WTC11 (cell line): ENCODE data around the gene SHROOM1. TPM values are rescaled to one million over a fixed set of nuclear protein-coding genes. Genes with fewer than 3 reads are reported as not detected.

Source experiments
- ATAC-seq: fragments of 200-7000 bp; cut with Tn5 transposase; 2 replicates; pipeline ENCODE4 v1.10.0; 2021; ENCODE audit warnings: mild to moderate bottlenecking, moderate library complexity
- CTCF ChIA-PET: fragments of 300-600 bp; sonication (Branson Sonifier 250); formaldehyde crosslinking; loops from one replicate; lab custom pipeline; 2021; ENCODE audit warnings: antibody characterized with exemption; lab: Charles Lee
- POLR2A ChIA-PET: fragments of 350-600 bp; sonication (Branson Sonifier 250); formaldehyde crosslinking; loops from one replicate; lab custom pipeline; 2021; ENCODE audit warnings: antibody characterized with exemption; lab: Charles Lee
- DNase-seq: peaks from one replicate; pipeline ENCODE4 v3.0.0; 2021; ENCODE audit warnings: low spot score
- H3K27ac Mint-ChIP-seq: 2 replicates; pipeline ENCODE4 v1.8.0; 2021; ENCODE audit warnings: mixed read lengths
- H3K27me3 Mint-ChIP-seq: 2 replicates; pipeline ENCODE4 v1.8.0; 2021; ENCODE audit warnings: low read depth, mild to moderate bottlenecking, moderate library complexity, mixed read lengths
- H3K36me3 Mint-ChIP-seq: 2 replicates; pipeline ENCODE4 v1.8.0; 2021; ENCODE audit warnings: mixed read lengths
- H3K4me1 Mint-ChIP-seq: 2 replicates; pipeline ENCODE4 v1.8.0; 2022; ENCODE audit warnings: mixed read lengths
- H3K4me3 Mint-ChIP-seq: 2 replicates; pipeline ENCODE4 v1.8.0; 2021; ENCODE audit warnings: mild to moderate bottlenecking, moderate library complexity, mixed read lengths
- H3K9me3 Mint-ChIP-seq: 2 replicates; pipeline ENCODE4 v1.8.0; 2021; ENCODE audit warnings: mixed read lengths
- CREB1 ChIP-seq: sonication (generic); formaldehyde crosslinking; IDR thresholded peaks from 2 replicates; pipeline ENCODE4 v1.8.0; 2023; ENCODE audit warnings: mild to moderate bottlenecking, missing genetic modification reagents
- CREM ChIP-seq: sonication (generic); formaldehyde crosslinking; IDR thresholded peaks from 2 replicates; pipeline ENCODE4 v1.8.1; 2022; ENCODE audit warnings: mild to moderate bottlenecking, missing genetic modification reagents, moderate library complexity
- ELF4 ChIP-seq: sonication (generic); formaldehyde crosslinking; IDR thresholded peaks from 2 replicates; pipeline ENCODE4 v1.8.1; 2022; ENCODE audit warnings: low read depth, mild to moderate bottlenecking, moderate library complexity, missing genetic modification reagents
- GRHL2 ChIP-seq: fragments of 250-450 bp; sonication (Bioruptor Pico); IDR thresholded peaks from 2 replicates; pipeline ENCODE4 v1.8.0; 2022; ENCODE audit warnings: mild to moderate bottlenecking, moderate library complexity; ENCODE audit not compliant: insufficient replicate concordance, severe bottlenecking
- IRF2 ChIP-seq: sonication (generic); formaldehyde crosslinking; IDR thresholded peaks from 2 replicates; pipeline ENCODE4 v1.8.0; 2022; ENCODE audit warnings: low read depth, missing genetic modification reagents, borderline replicate concordance
- JAZF1 ChIP-seq: fragments of 250-450 bp; sonication (Bioruptor Pico); IDR thresholded peaks from 2 replicates; pipeline ENCODE4 v1.9.0; 2021; ENCODE audit warnings: moderate library complexity, mild to moderate bottlenecking, inconsistent platforms
- JUN ChIP-seq: sonication (generic); formaldehyde crosslinking; IDR thresholded peaks from 2 replicates; pipeline ENCODE4 v1.8.0; 2023; ENCODE audit warnings: mild to moderate bottlenecking, missing genetic modification reagents
- MXD4 ChIP-seq: fragments of 250-450 bp; sonication (Bioruptor Pico); IDR thresholded peaks from 2 replicates; pipeline ENCODE4 v1.8.0; 2021; ENCODE audit warnings: mild to moderate bottlenecking, moderate library complexity, borderline replicate concordance
- NFATC4 ChIP-seq: fragments of 250-450 bp; sonication (Bioruptor Pico); IDR thresholded peaks from 2 replicates; pipeline ENCODE4 v1.9.0; 2021; ENCODE audit warnings: mild to moderate bottlenecking
- NFE2L1 ChIP-seq: sonication (generic); formaldehyde crosslinking; IDR thresholded peaks from 2 replicates; pipeline ENCODE4 v1.8.1; 2023; ENCODE audit warnings: missing genetic modification reagents
- NR1H2 ChIP-seq: sonication (generic); formaldehyde crosslinking; IDR thresholded peaks from 2 replicates; pipeline ENCODE4 v1.9.0; 2021; ENCODE audit warnings: mild to moderate bottlenecking, moderate library complexity, missing genetic modification reagents
- RELA ChIP-seq: sonication (generic); formaldehyde crosslinking; IDR thresholded peaks from 2 replicates; pipeline ENCODE4 v1.8.1; 2022; ENCODE audit warnings: missing genetic modification reagents, mild to moderate bottlenecking, borderline replicate concordance
- SMAD4 ChIP-seq: sonication (generic); formaldehyde crosslinking; IDR thresholded peaks from 2 replicates; pipeline ENCODE4 v1.8.0; 2022; ENCODE audit warnings: mild to moderate bottlenecking, missing genetic modification reagents
- TEAD4 ChIP-seq: sonication (generic); formaldehyde crosslinking; IDR thresholded peaks from 2 replicates; pipeline ENCODE4 v1.8.0; 2022; ENCODE audit warnings: mild to moderate bottlenecking, missing genetic modification reagents
- TP53 ChIP-seq: sonication (generic); formaldehyde crosslinking; IDR thresholded peaks from 2 replicates; pipeline ENCODE4 v1.8.1; 2023; ENCODE audit warnings: mild to moderate bottlenecking, missing genetic modification reagents
- ZNF138 ChIP-seq: sonication (generic); formaldehyde crosslinking; conservative IDR thresholded peaks from 2 replicates; pipeline ENCODE4 v1.8.1; 2022; ENCODE audit warnings: mild to moderate bottlenecking, moderate library complexity, missing genetic modification reagents
- ZNF263 ChIP-seq: sonication (generic); formaldehyde crosslinking; IDR thresholded peaks from 2 replicates; pipeline ENCODE4 v1.8.1; 2022; ENCODE audit warnings: low read depth, mild to moderate bottlenecking, moderate library complexity, missing genetic modification reagents
- ZNF317 ChIP-seq: sonication (generic); formaldehyde crosslinking; IDR thresholded peaks from 2 replicates; pipeline ENCODE4 v1.8.1; 2023; ENCODE audit warnings: low read depth, mild to moderate bottlenecking, moderate library complexity, missing genetic modification reagents, borderline replicate concordance
- ZNF423 ChIP-seq: fragments of 250-450 bp; sonication (Bioruptor Pico); IDR thresholded peaks from 2 replicates; pipeline ENCODE4 v2.1.2; 2022; ENCODE audit warnings: mild to moderate bottlenecking, moderate library complexity
- total RNA-seq: library from RNA; stranded (reverse); gene quantifications from 3 replicates; pipeline ENCODE4 v1.2.3, GENCODE V29; 2021
- TF ChIP-seq, protein P1 (sequence below): sonication (generic); formaldehyde crosslinking; IDR thresholded peaks from 2 replicates; pipeline ENCODE4 v1.8.1; 2023; ENCODE audit warnings: mild to moderate bottlenecking, missing genetic modification reagents
- TF ChIP-seq, protein P2 (sequence below): sonication (generic); formaldehyde crosslinking; IDR thresholded peaks from 2 replicates; pipeline ENCODE4 v1.8.0; 2022; ENCODE audit warnings: mild to moderate bottlenecking, missing genetic modification reagents
- TF ChIP-seq, protein P3 (sequence below): fragments of 250-450 bp; sonication (Bioruptor Pico); IDR thresholded peaks from 2 replicates; pipeline ENCODE4 v1.8.0; 2021; ENCODE audit warnings: mild to moderate bottlenecking
- TF ChIP-seq, protein P4 (sequence below): sonication (generic); formaldehyde crosslinking; IDR thresholded peaks from 2 replicates; pipeline ENCODE4 v1.8.0; 2023; ENCODE audit warnings: mild to moderate bottlenecking, missing genetic modification reagents
- TF ChIP-seq, protein P5 (sequence below): sonication (generic); formaldehyde crosslinking; conservative IDR thresholded peaks from 2 replicates; pipeline ENCODE4 v1.8.1; 2022; ENCODE audit warnings: mild to moderate bottlenecking, missing genetic modification reagents

Gene SHROOM1
- total RNA-seq, 1 experiment from 2014 or later: 8.1 TPM

DNA sequence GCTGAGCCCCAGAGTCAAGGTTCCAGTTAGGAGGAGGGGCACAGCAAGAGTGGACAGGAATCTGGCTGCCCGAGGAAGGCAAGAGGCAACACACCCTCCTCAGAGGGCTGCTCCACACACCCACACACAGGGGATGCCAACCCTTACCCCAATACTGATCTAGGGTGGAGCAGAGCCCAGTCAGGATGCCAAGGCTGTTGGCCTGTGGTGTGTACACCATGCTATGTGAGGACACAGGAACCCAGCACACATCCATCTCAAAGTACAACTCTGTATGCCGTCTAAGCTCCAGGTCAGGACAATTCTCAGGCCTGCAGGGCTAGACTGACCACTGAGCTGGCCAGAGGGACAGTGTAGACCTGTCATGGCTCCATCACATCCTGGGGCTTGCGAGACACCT, 56.0 kb downstream of the SHROOM1 start:
- peaks cover 39% of the 10 kb centered on the region for H3K4me1 Mint-ChIP-seq
- ChIA-PET CTCF (interaction anchor here (2.3 to 4.5 kb wide), 2 partner anchors 33 to 45 kb away, joined by 7 to 25 read pairs; no protein-coding TSS in a partner anchor), POLR2A (interaction anchor here (0.6 kb wide), 1 partner anchor 39 kb away, joined by 4 read pairs; the partner anchor contains the start of gene SOWAHA)
- TF ChIP-seq ELF4 (no peak), ZNF138 (no peak), TEAD4 (CRISPR knock-in tag) (no peak), CREM (no peak), IRF2 (CRISPR knock-in tag) (no peak), MXD4 (CRISPR knock-in tag) (no peak), NFATC4 (CRISPR knock-in tag) (no peak), RELA (no peak), JAZF1 (no peak), SMAD4 (CRISPR knock-in tag) (no peak), JUN (CRISPR knock-in tag) (no peak)
- TF ChIP-seq, protein P1, sequence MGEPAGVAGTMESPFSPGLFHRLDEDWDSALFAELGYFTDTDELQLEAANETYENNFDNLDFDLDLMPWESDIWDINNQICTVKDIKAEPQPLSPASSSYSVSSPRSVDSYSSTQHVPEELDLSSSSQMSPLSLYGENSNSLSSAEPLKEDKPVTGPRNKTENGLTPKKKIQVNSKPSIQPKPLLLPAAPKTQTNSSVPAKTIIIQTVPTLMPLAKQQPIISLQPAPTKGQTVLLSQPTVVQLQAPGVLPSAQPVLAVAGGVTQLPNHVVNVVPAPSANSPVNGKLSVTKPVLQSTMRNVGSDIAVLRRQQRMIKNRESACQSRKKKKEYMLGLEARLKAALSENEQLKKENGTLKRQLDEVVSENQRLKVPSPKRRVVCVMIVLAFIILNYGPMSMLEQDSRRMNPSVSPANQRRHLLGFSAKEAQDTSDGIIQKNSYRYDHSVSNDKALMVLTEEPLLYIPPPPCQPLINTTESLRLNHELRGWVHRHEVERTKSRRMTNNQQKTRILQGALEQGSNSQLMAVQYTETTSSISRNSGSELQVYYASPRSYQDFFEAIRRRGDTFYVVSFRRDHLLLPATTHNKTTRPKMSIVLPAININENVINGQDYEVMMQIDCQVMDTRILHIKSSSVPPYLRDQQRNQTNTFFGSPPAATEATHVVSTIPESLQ (CRISPR knock-in tag): no peak
- TF ChIP-seq, protein P2, sequence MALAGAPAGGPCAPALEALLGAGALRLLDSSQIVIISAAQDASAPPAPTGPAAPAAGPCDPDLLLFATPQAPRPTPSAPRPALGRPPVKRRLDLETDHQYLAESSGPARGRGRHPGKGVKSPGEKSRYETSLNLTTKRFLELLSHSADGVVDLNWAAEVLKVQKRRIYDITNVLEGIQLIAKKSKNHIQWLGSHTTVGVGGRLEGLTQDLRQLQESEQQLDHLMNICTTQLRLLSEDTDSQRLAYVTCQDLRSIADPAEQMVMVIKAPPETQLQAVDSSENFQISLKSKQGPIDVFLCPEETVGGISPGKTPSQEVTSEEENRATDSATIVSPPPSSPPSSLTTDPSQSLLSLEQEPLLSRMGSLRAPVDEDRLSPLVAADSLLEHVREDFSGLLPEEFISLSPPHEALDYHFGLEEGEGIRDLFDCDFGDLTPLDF (CRISPR knock-in tag): no peak
- TF ChIP-seq, protein P3, sequence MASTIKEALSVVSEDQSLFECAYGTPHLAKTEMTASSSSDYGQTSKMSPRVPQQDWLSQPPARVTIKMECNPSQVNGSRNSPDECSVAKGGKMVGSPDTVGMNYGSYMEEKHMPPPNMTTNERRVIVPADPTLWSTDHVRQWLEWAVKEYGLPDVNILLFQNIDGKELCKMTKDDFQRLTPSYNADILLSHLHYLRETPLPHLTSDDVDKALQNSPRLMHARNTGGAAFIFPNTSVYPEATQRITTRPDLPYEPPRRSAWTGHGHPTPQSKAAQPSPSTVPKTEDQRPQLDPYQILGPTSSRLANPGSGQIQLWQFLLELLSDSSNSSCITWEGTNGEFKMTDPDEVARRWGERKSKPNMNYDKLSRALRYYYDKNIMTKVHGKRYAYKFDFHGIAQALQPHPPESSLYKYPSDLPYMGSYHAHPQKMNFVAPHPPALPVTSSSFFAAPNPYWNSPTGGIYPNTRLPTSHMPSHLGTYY: no peak
- TF ChIP-seq, protein P4, sequence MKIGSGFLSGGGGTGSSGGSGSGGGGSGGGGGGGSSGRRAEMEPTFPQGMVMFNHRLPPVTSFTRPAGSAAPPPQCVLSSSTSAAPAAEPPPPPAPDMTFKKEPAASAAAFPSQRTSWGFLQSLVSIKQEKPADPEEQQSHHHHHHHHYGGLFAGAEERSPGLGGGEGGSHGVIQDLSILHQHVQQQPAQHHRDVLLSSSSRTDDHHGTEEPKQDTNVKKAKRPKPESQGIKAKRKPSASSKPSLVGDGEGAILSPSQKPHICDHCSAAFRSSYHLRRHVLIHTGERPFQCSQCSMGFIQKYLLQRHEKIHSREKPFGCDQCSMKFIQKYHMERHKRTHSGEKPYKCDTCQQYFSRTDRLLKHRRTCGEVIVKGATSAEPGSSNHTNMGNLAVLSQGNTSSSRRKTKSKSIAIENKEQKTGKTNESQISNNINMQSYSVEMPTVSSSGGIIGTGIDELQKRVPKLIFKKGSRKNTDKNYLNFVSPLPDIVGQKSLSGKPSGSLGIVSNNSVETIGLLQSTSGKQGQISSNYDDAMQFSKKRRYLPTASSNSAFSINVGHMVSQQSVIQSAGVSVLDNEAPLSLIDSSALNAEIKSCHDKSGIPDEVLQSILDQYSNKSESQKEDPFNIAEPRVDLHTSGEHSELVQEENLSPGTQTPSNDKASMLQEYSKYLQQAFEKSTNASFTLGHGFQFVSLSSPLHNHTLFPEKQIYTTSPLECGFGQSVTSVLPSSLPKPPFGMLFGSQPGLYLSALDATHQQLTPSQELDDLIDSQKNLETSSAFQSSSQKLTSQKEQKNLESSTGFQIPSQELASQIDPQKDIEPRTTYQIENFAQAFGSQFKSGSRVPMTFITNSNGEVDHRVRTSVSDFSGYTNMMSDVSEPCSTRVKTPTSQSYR (CRISPR knock-in tag): no peak
- H3K27me3 Mint-ChIP-seq: peaks cover 34% of the 10 kb centered on the region
- no peaks in the 10 kb centered on the region for H3K36me3 Mint-ChIP-seq
- no peak overlapping the region for H3K4me3 Mint-ChIP-seq
- no peak overlapping the region for H3K27ac Mint-ChIP-seq
- DNase-seq (no peak), ATAC-seq (no peak)
- no peaks in the 10 kb centered on the region for H3K9me3 Mint-ChIP-seq

DNA sequence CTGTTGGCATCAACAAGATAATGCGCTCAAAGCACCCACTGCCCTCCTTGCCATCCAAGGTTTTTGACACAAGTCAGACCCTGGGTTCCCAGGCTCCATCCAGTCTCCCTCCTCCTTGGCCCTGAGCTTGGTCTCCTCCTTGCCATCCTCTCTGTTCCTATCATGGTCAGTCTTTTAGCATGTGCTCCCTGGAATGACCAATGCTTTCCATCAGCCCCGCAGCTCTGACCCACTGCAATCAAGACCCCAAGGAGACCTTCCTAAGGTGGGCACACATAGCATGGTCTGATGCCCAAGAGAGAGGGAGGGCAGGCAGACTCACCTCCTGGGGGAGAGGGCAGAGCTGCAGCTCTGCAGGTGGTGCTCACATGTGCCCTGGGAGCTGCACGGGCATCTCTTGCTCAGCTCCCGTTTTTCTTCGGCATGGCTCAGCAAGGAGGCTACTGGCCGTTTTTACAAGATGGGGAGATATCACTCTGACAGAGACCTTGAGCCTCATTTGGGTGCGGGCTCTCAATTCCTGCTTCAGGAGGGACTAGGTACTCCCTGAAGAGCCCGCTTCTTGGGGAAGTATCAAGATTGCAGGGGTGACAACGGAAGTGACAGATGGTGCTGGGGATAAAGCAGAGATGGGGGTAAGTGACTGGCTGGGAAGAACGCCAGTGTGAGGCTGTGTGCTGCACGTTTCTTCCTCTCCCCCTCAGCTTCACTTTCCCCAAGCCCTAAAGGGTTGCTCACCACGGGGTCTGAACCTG, 56.7 kb downstream of the SHROOM1 start:
- ChIA-PET POLR2A (no interaction called here), CTCF (interaction anchor here (1.0 to 2.3 kb wide), 4 partner anchors 19 to 49 kb away, joined by 3 to 8 read pairs (median 6); no protein-coding TSS in a partner anchor)
- no peak for ATAC-seq
- Mint-ChIP-seq H3K9me3 (no peaks in the 10 kb centered on the region), H3K4me3 (no peak overlapping the region), H3K36me3 (no peaks in the 10 kb centered on the region), H3K27ac (no peak overlapping the region), H3K27me3 (peaks cover 28% of the 10 kb centered on the region), H3K4me1 (peaks cover 36% of the 10 kb centered on the region)
- no peak for DNase-seq
- TF ChIP-seq, protein P5, sequence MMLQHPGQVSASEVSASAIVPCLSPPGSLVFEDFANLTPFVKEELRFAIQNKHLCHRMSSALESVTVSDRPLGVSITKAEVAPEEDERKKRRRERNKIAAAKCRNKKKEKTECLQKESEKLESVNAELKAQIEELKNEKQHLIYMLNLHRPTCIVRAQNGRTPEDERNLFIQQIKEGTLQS (CRISPR knock-in tag): no peak
- no peak for TF ChIP-seq ZNF263 (CRISPR knock-in tag)
- TF ChIP-seq NR1H2 (CRISPR knock-in tag): no peak
- TF ChIP-seq ZNF317: no peak
- TF ChIP-seq NFE2L1 (CRISPR knock-in tag): no peak
- no peak for TF ChIP-seq TP53 (CRISPR knock-in tag)
- TF ChIP-seq, protein P4 (CRISPR knock-in tag): no peak
- no peak for TF ChIP-seq GRHL2 (CRISPR knock-in tag)
- no peak for TF ChIP-seq CREB1 (CRISPR knock-in tag)
- TF ChIP-seq ZNF423 (CRISPR knock-in tag): no peak
